Endothelial cell of umbilical vein (primary cell): ENCODE measurements around the gene XYLT1. TPM values are rescaled to one million over a fixed set of nuclear protein-coding genes. Genes with fewer than 3 reads are reported as not detected.

Experiments used
- BruUV-seq: library from RNA; stranded (reverse); fragments of 400-500 nt; replicated peaks from 2 replicates; lab custom pipeline; 2021; lab: Mats Ljungman, UMichigan
- CTCF ChIA-PET: fragments of 300-600, 350-600 bp; sonication (Branson Sonifier 250); formaldehyde crosslinking; loops from one replicate; lab custom pipeline; 2021; ENCODE audit warnings: antibody characterized with exemption, inconsistent platforms; lab: Charles Lee
- POLR2A ChIA-PET: fragments of 300-600, 350-600 bp; sonication (Branson Sonifier 250); formaldehyde crosslinking; loops from one replicate; lab custom pipeline; 2021; ENCODE audit warnings: antibody characterized with exemption, inconsistent platforms; lab: Charles Lee
- DNase-seq: peaks from one replicate; pipeline ENCODE4 v3.0.0-alpha.2; 2011; ENCODE audit warnings: low read depth, low spot score
- FAIRE-seq: peaks from 2 replicates; lab custom pipeline; 2011; peaks lifted over from hg19 to GRCh38; lab: Jason Lieb, UNC
- H2AFZ ChIP-seq: 2 replicates; pipeline ENCODE4 v1.6.0; 2012; ENCODE audit warnings: low read depth, low read length, control low read depth, inconsistent platforms
- H3K27ac ChIP-seq: 2 replicates; pipeline ENCODE4 v1.5.1; 2011; ENCODE audit warnings: low read depth, mild to moderate bottlenecking, control low read depth, low read length, moderate library complexity; ENCODE audit not compliant: insufficient read depth
- H3K27me3 ChIP-seq, 2 experiments: 2 replicates each; pipeline versions ENCODE4 v1.6.0 to v1.6.1; 2011; ENCODE audit warnings: low read length in 2 of 2, mixed read lengths in 1 of 2; ENCODE audit not compliant: control insufficient read depth in 2 of 2, insufficient read depth in 2 of 2
- H3K36me3 ChIP-seq, 2 experiments: 2 replicates in 1 of 2; 3 replicates in 1 of 2; pipeline ENCODE4 v1.5.1; 2011; ENCODE audit warnings: low read length in 2 of 2, mild to moderate bottlenecking in 1 of 2, moderate library complexity in 1 of 2; ENCODE audit not compliant: control insufficient read depth in 2 of 2, insufficient read depth in 2 of 2; ENCODE audit errors: extremely low read depth in 1 of 2
- H3K4me1 ChIP-seq: 3 replicates; pipeline ENCODE4 v1.5.1; 2011; ENCODE audit warnings: mild to moderate bottlenecking, low read length; ENCODE audit not compliant: control insufficient read depth, insufficient read depth; ENCODE audit errors: extremely low read depth
- H3K4me2 ChIP-seq: 2 replicates; pipeline ENCODE4 v1.6.1; 2011; ENCODE audit warnings: low read length, control low read depth, mixed read lengths; ENCODE audit not compliant: insufficient read depth
- H3K4me3 ChIP-seq, 3 experiments: fragments of 200-600 bp in 1 of 3; sonication (generic), shearing (Covaris generic) in 1 of 3; replicated peaks in 1 of 3; 2 replicates each; pipeline ENCODE4 v1.5.1; 2011 to 2016; ENCODE audit warnings: control low read depth in 3 of 3, low read length in 3 of 3, mild to moderate bottlenecking in 2 of 3, inconsistent platforms in 1 of 3, low read depth in 1 of 3, moderate library complexity in 1 of 3; ENCODE audit not compliant: insufficient read depth in 1 of 3
- H3K79me2 ChIP-seq: 2 replicates; pipeline ENCODE4 v1.6.0; 2012; ENCODE audit warnings: low read length, inconsistent platforms; ENCODE audit not compliant: control insufficient read depth, insufficient read depth
- H3K9ac ChIP-seq: replicated peaks from 2 replicates; pipeline ENCODE3; 2011; ENCODE audit warnings: low read length, control low read depth; ENCODE audit not compliant: insufficient read depth; ENCODE audit errors: extremely low read depth
- H3K9me1 ChIP-seq: replicated peaks from 3 replicates; pipeline ENCODE4 v1.6.0; 2011; ENCODE audit warnings: mild to moderate bottlenecking, low read length; ENCODE audit not compliant: control insufficient read depth, insufficient read depth; ENCODE audit errors: extremely low read depth
- H3K9me3 ChIP-seq: replicated peaks from 2 replicates; pipeline ENCODE4 v1.5.1; 2012; ENCODE audit warnings: low read length, inconsistent platforms; ENCODE audit not compliant: control insufficient read depth, insufficient read depth
- H4K20me1 ChIP-seq: replicated peaks from 2 replicates; pipeline ENCODE3; 2011; ENCODE audit warnings: mild to moderate bottlenecking, low read length; ENCODE audit not compliant: control insufficient read depth, insufficient read depth; ENCODE audit errors: extremely low read depth
- EZH2 ChIP-seq: IDR thresholded peaks from 2 replicates; pipeline ENCODE4 v1.6.1; 2012; ENCODE audit warnings: borderline replicate concordance, low read depth, mild to moderate bottlenecking, moderate library complexity, low read length, inconsistent platforms; ENCODE audit not compliant: severe bottlenecking
- FOS ChIP-seq: IDR thresholded peaks from 2 replicates; pipeline ENCODE4 v1.6.1; 2011; ENCODE audit warnings: mild to moderate bottlenecking, low read length, moderate library complexity, borderline replicate concordance; ENCODE audit not compliant: insufficient read depth
- GATA2 ChIP-seq: IDR thresholded peaks from 2 replicates; pipeline ENCODE4 v1.7.0; 2011; ENCODE audit warnings: low read depth, mild to moderate bottlenecking, moderate library complexity, mixed read lengths, low read length; ENCODE audit not compliant: insufficient read length, insufficient read depth
- JUN ChIP-seq: IDR thresholded peaks from 2 replicates; pipeline ENCODE4 v1.6.1; 2011; ENCODE audit warnings: borderline replicate concordance, low read depth; ENCODE audit not compliant: insufficient read length, insufficient read depth
- MYC ChIP-seq: IDR thresholded peaks from one replicate; pipeline ENCODE4 v1.6.1; 2011; ENCODE audit warnings: mild to moderate bottlenecking, low read depth, low read length
- POLR2A ChIP-seq: IDR thresholded peaks from 2 replicates; pipeline ENCODE4 v1.6.1; 2012; ENCODE audit warnings: low read depth, mild to moderate bottlenecking, control low read depth, low read length
- POLR2AphosphoS5 ChIP-seq: IDR thresholded peaks from 2 replicates; pipeline ENCODE4 v1.6.1; 2012; ENCODE audit warnings: low read depth, mild to moderate bottlenecking, control low read depth, low read length, moderate library complexity; ENCODE audit not compliant: insufficient read depth
- dilution Hi-C: fragments of 300-500 bp; cut with MboI; formaldehyde crosslinking; loops from one replicate; pipeline ENCODE4 v1.15.0; 2019; ENCODE audit warnings: low sequenced_read_pairs; ENCODE audit not compliant: extremely low pct_ligation_motif_present
- intact Hi-C: fragments of 100-400 bp; cut with micrococcal nuclease; formaldehyde crosslinking; loops from one replicate; pipeline ENCODE4 v1.10.0; 2022
- polyA plus RNA-seq, 4 experiments: library from polyadenylated mRNA; depleted of rRNA in 3 of 4; stranded (reverse) in 3 of 4; unstranded in 1 of 4; fragments of >200 nt; gene quantifications; 2 replicates each; pipeline versions ENCODE4 v1.2.1 to v1.2.3, GENCODE V29; 2011 to 2012; ENCODE audit warnings: missing spikeins in 1 of 4
- total RNA-seq: library from RNA; stranded (reverse); gene quantifications from 2 replicates; pipeline ENCODE4 v1.2.3, GENCODE V29; 2021
- TF ChIP-seq, protein P1 (sequence below), 2 donors: IDR thresholded peaks; 1 replicate in 1 of 2; 2 replicates in 1 of 2; pipeline ENCODE4 v1.5.1; 2011; ENCODE audit warnings: low read length in 2 of 2, mild to moderate bottlenecking in 2 of 2, moderate library complexity in 2 of 2, control low read depth in 1 of 2, inconsistent platforms in 1 of 2, low read depth in 1 of 2; ENCODE audit not compliant: insufficient read depth in 1 of 2; ENCODE audit errors: extremely low read depth in 1 of 2
- TF ChIP-seq, protein P2 (sequence below): IDR thresholded peaks from 2 replicates; pipeline ENCODE4 v1.6.1; 2011; ENCODE audit not compliant: insufficient read depth, insufficient read length

XYLT1 gene
- total and polyA plus RNA-seq, 2 donors (not counting 3 experiments of a cell fraction or from before 2014, with no cell fraction given): 0.63 to 2.9 TPM

DNA sequence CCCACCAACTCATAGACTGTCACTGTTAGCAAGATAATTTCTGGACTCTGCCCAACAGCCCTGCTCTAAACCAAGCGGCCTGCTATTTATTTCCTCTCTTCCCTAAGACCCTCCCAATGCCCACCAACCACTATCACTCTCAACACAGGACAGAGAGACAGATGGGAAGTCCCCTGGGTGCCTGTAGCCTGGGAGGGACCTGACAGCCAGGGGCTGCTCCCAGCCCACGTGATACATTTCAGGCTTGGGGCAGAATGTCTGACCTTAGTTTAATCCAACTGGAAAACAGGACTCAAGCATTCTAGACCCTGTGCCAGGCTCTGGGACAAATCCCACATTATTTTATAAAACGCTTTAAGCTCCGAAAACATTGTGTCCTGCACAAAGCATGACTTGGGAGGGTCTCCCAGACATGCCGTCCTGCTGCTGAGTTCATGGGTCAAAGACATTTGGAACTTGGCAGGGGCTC lies 23.6 kb downstream of the XYLT1 start:
- Histone ChIP-seq H3K4me2 (no peak overlapping the region), H3K27ac (no peak overlapping the region), H3K79me2 (no peaks in the 10 kb centered on the region), H3K36me3 (no peaks in the 10 kb centered on the region), H4K20me1 (no peaks in the 10 kb centered on the region), H3K27me3 (no peaks in the 10 kb centered on the region), H3K4me3 (no peak overlapping the region), H3K4me1 (no peaks in the 10 kb centered on the region), H3K9ac (no peak overlapping the region), H3K9me1 (no peaks in the 10 kb centered on the region), H2AFZ (no peak overlapping the region), H3K9me3 (no peaks in the 10 kb centered on the region)
- DNase-seq: no peak
- ChIA-PET POLR2A (no interaction called here), CTCF (no interaction called here)
- BruUV-seq: no TSS peak
- intact Hi-C loops (no loop called here), dilution Hi-C loops (no loop called here)
- TF ChIP-seq, protein P1, sequence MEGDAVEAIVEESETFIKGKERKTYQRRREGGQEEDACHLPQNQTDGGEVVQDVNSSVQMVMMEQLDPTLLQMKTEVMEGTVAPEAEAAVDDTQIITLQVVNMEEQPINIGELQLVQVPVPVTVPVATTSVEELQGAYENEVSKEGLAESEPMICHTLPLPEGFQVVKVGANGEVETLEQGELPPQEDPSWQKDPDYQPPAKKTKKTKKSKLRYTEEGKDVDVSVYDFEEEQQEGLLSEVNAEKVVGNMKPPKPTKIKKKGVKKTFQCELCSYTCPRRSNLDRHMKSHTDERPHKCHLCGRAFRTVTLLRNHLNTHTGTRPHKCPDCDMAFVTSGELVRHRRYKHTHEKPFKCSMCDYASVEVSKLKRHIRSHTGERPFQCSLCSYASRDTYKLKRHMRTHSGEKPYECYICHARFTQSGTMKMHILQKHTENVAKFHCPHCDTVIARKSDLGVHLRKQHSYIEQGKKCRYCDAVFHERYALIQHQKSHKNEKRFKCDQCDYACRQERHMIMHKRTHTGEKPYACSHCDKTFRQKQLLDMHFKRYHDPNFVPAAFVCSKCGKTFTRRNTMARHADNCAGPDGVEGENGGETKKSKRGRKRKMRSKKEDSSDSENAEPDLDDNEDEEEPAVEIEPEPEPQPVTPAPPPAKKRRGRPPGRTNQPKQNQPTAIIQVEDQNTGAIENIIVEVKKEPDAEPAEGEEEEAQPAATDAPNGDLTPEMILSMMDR (IDR thresholded peaks at IDR 0.05; ENCODE audit: extremely low read depth in 1 of 2, insufficient read depth in 1 of 2, low read depth in 1 of 2, low read length in 2 of 2): no peak
- TF ChIP-seq POLR2A: no peak
- no peak for TF ChIP-seq FOS
- TF ChIP-seq POLR2AphosphoS5: no peak
- no peak for TF ChIP-seq EZH2
- TF ChIP-seq MYC: no peak
- TF ChIP-seq JUN: no peak
- no peak for TF ChIP-seq GATA2
- TF ChIP-seq, protein P2, sequence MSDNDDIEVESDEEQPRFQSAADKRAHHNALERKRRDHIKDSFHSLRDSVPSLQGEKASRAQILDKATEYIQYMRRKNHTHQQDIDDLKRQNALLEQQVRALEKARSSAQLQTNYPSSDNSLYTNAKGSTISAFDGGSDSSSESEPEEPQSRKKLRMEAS: no peak
- no peak for FAIRE-seq
